ENCODE measurements around the gene NEK6. TPM values are rescaled to one million over a fixed set of nuclear protein-coding genes. Genes with fewer than 3 reads are reported as not detected.

The NEK6 gene
- total RNA-seq, 1 experiment from 2014 or later, result 21.1 TPM

DNA sequence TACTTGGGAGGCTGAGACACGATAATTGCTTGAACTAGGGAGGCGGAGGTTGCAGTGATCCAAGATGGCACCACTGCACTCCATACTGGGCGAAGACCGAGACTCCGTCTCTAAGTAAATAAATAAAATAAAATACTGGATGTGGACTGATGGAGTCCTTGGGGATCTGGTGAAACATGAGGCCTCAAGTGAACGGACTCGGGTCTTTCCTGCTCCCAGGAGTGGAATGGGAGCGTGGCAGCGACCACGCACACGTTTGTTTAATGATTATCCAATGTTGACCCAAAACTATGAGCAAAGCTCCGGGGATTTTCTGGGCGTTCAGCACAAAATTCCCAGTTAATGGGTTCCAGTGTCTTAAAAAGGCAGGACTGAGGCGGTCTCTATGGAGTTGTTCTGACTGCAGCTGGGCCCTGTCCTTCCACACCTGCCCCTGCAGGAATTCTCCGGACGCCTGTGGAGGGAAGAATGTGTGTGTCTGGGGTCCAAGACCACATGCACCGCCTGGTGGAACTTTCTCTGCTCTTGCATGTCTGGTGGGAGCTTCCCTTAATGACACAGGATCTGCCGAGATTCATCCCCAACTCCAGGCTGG, 26.6 kb downstream of the NEK6 start:
- no peaks in the 10 kb centered on the region for H3K9me2 ChIP-seq (replicated peaks; ENCODE audit: low read length)
- no peak overlapping the region for H3K27ac ChIP-seq (ENCODE audit: low read length)
- ChIA-PET CTCF (no interaction called here), POLR2A (ENCODE audit: unreplicated experiment) (no interaction called here)
- intact Hi-C loops (cut with micrococcal nuclease), result no loop called here
- H3K4me3 ChIP-seq (ENCODE audit: low read length), result no peak overlapping the region
- no peaks in the 10 kb centered on the region for H3F3A ChIP-seq (ENCODE audit: low read length, unreplicated experiment)
- no peaks in the 10 kb centered on the region for H3K9me3 ChIP-seq (ENCODE audit: low read length)
- H2AFZ ChIP-seq (ENCODE audit: low read length), result no peak overlapping the region
- H3K4me1 ChIP-seq (ENCODE audit: insufficient read depth, low read length), result no peaks in the 10 kb centered on the region
- H3K9ac ChIP-seq (ENCODE audit: low read length), result no peak overlapping the region
- H3K36me3 ChIP-seq (ENCODE audit: low read depth, low read length), result no peaks in the 10 kb centered on the region
- TF ChIP-seq EZH2 (IDR thresholded peaks at IDR 0.05; ENCODE audit: low read length, unreplicated experiment), result no peak
- TF ChIP-seq, protein P1, sequence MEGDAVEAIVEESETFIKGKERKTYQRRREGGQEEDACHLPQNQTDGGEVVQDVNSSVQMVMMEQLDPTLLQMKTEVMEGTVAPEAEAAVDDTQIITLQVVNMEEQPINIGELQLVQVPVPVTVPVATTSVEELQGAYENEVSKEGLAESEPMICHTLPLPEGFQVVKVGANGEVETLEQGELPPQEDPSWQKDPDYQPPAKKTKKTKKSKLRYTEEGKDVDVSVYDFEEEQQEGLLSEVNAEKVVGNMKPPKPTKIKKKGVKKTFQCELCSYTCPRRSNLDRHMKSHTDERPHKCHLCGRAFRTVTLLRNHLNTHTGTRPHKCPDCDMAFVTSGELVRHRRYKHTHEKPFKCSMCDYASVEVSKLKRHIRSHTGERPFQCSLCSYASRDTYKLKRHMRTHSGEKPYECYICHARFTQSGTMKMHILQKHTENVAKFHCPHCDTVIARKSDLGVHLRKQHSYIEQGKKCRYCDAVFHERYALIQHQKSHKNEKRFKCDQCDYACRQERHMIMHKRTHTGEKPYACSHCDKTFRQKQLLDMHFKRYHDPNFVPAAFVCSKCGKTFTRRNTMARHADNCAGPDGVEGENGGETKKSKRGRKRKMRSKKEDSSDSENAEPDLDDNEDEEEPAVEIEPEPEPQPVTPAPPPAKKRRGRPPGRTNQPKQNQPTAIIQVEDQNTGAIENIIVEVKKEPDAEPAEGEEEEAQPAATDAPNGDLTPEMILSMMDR (conservative IDR thresholded peaks at IDR 0.05; ENCODE audit: low read depth, low read length), result no peak
- H3K79me2 ChIP-seq (ENCODE audit: low read length), result peaks cover 85% of the 10 kb centered on the region
- no peaks in the 10 kb centered on the region for H3K27me3 ChIP-seq (ENCODE audit: low read length)
- ATAC-seq, result no peak
- 0 out of 2 replicates have a peak, but pooled peaks cover 5% of the 10 kb centered on the region for H4K20me1 ChIP-seq (ENCODE audit: low read length)
- BruUV-seq (replicated peaks), result no TSS peak
- H3K4me2 ChIP-seq (ENCODE audit: low read length), result no peak overlapping the region
- DNase-seq, result no peak

GRCh38 chr9:124284940-124285441, 27.2 kb downstream of the NEK6 start:
- TF ChIP-seq EZH2phosphoT487 (IDR thresholded peaks at IDR 0.05; ENCODE audit: borderline replicate concordance, low read length) (no peak), EZH2 (IDR thresholded peaks at IDR 0.05; ENCODE audit: low read length, unreplicated experiment) (no peak)
- TF ChIP-seq, protein P1 (conservative IDR thresholded peaks at IDR 0.05; ENCODE audit: low read depth, low read length), result no peak
- no peak overlapping the region for H3K27ac ChIP-seq (ENCODE audit: low read length)
- no peak overlapping the region for H2AFZ ChIP-seq (ENCODE audit: low read length)
- peaks cover 79% of the 10 kb centered on the region for H3K79me2 ChIP-seq (ENCODE audit: low read length)
- H3F3A ChIP-seq (ENCODE audit: low read length, unreplicated experiment), result no peaks in the 10 kb centered on the region
- H3K9me2 ChIP-seq (replicated peaks; ENCODE audit: low read length), result no peaks in the 10 kb centered on the region
- CTCF ChIA-PET, result no interaction called here
- intact Hi-C loops (cut with micrococcal nuclease), result no loop called here
- ATAC-seq, result no peak
- BruUV-seq (replicated peaks), result no TSS peak
- H3K9ac ChIP-seq (ENCODE audit: low read length), result no peak overlapping the region
- no peak overlapping the region for H3K4me2 ChIP-seq (ENCODE audit: low read length)
- no peaks in the 10 kb centered on the region for H3K4me1 ChIP-seq (ENCODE audit: insufficient read depth, low read length)
- H3K4me3 ChIP-seq (ENCODE audit: low read length), result no peak overlapping the region
- H3K9me3 ChIP-seq (ENCODE audit: low read length), result no peaks in the 10 kb centered on the region
- POLR2A ChIA-PET (ENCODE audit: unreplicated experiment), result no interaction called here
- H3K36me3 ChIP-seq (ENCODE audit: low read depth, low read length), result no peaks in the 10 kb centered on the region
- H4K20me1 ChIP-seq (ENCODE audit: low read length), result 0 out of 2 replicates have a peak, but pooled peaks cover 5% of the 10 kb centered on the region
- H3K27me3 ChIP-seq (ENCODE audit: low read length), result no peaks in the 10 kb centered on the region
- DNase-seq, result no peak

GRCh38 chr9:124285490-124285889, 27.7 kb downstream of the NEK6 start:
- Histone ChIP-seq H3F3A (ENCODE audit: low read length, unreplicated experiment) (no peaks in the 10 kb centered on the region), H3K27me3 (ENCODE audit: low read length) (no peaks in the 10 kb centered on the region), H3K36me3 (ENCODE audit: low read depth, low read length) (no peaks in the 10 kb centered on the region), H3K4me1 (ENCODE audit: insufficient read depth, low read length) (no peaks in the 10 kb centered on the region), H3K27ac (ENCODE audit: low read length) (no peak overlapping the region), H2AFZ (ENCODE audit: low read length) (no peak overlapping the region), H3K9me3 (ENCODE audit: low read length) (no peaks in the 10 kb centered on the region), H3K9ac (ENCODE audit: low read length) (no peak overlapping the region), H3K79me2 (ENCODE audit: low read length) (peaks cover 74% of the 10 kb centered on the region), H3K4me2 (ENCODE audit: low read length) (no peak overlapping the region), H4K20me1 (ENCODE audit: low read length) (0 out of 2 replicates have a peak, but pooled peaks cover 5% of the 10 kb centered on the region), H3K9me2 (replicated peaks; ENCODE audit: low read length) (no peaks in the 10 kb centered on the region), H3K4me3 (ENCODE audit: low read length) (no peak overlapping the region)
- ChIA-PET POLR2A (ENCODE audit: unreplicated experiment) (no interaction called here), CTCF (no interaction called here)
- no peak for ATAC-seq
- DNase-seq, result no peak
- no TSS peak for BruUV-seq (replicated peaks)
- intact Hi-C loops (cut with micrococcal nuclease), result no loop called here
- TF ChIP-seq, protein P1 (conservative IDR thresholded peaks at IDR 0.05; ENCODE audit: low read depth, low read length), result no peak
- TF ChIP-seq EZH2phosphoT487 (IDR thresholded peaks at IDR 0.05; ENCODE audit: borderline replicate concordance, low read length) (no peak), EZH2 (IDR thresholded peaks at IDR 0.05; ENCODE audit: low read length, unreplicated experiment) (no peak)
